CD4-positive, alpha-beta T cell treated with Interleukin-12 subunit alpha and Interleukin-12 subunit beta, for 1 hour (primary cell): Measurements from ENCODE around the gene NXT1.
A peak's percentile ranks its signal among the peaks of the same experiment; 100 is the strongest.
"Not testable (repeated sequence)": the region's sequence is repeated elsewhere in the genome, so short reads cannot be mapped to it uniquely, and the experiment has no call there.

Experiments
- DNase-seq: peaks from one replicate; pipeline ENCODE4 v3.0.0-alpha.2; 2020

The NXT1 gene

DNA sequence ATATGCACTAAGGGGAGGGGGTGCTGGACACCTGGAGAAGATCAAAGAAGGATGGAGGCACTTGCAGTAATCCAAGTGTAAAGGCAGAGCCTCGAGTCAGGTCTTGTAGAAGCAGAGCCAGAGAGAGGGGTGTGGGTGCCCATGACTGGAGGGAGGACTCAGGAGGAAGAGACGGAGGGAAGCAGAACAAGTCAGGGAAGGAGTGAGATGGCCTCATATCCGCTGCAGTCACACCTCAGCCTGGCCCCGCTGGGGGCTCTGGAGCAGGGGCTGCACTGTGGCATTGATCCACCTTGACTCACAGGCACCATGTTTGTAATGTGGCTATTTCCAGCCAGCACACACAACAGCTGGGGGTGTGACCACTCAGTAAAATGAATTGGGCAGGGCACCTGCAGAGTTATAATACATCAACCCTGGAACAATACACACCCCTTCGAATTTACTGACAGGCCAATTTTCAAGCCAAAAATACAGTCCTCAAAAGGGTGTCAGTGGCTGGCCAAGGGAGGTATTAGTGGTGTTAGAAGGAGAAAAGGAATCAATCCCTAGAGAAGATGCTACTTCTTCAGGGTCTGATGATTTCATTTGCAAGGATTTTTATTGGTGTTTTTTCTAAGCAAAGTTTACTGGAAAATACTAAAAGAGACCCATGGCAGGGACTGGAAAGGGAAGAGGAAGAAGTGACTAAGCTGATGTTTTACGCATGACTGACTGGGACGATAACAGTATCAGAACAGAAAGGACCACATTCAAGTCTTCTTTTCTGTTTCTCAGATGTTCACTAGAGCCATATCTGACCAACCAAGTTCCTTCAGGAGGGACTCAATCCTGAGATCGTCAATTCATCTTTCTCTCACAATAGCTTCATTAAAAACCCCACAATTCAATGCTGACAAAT, 18.9 kb upstream of the NXT1 start:
- no peak for DNase-seq

- DNase-seq, result no peak
Observed at GRCh38 chr20:23332467-23332866, 18.1 kb upstream of the NXT1 start.

DNA sequence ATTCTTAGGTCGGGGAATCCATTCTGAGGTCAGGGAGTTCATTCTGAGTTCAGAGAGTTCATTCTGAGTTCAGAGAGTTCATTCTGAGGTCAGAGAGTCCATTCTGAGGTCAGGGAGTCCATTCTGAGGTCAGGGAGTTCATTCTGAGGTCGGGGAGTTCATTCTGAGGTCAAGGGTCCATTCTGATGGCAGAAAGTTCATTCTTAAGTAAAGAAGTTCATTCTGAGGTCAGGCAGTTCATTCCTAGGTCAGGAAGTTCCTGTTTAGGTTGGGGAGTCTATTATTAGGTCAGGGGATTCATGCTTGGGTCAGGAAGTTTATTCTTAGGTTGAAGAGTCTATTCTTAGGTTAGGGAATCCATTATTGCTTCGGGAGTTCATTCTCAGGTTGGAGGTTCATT, 16.5 kb upstream of the NXT1 start:
- no peak for DNase-seq

DNA sequence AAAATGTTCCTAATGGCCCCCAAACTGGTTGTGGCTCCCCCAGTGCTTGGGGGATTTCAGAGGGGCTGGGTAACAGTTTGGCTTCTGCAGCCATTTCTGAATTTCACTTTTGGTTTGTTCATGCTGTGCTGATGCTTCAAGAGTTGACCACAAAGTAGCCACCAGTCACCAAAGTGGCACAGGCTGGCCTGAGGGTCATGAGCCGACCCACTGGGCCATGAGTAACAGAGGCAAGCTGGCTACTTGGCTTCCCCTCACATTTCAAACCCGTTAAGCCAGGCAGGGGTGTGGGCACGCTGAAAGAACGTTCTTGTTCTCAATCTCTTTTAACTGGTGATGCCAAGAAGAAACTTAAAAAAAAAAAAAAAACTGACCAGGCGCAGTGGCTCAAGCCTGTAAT, 15.1 kb upstream of the NXT1 start:
- no peak for DNase-seq

DNA sequence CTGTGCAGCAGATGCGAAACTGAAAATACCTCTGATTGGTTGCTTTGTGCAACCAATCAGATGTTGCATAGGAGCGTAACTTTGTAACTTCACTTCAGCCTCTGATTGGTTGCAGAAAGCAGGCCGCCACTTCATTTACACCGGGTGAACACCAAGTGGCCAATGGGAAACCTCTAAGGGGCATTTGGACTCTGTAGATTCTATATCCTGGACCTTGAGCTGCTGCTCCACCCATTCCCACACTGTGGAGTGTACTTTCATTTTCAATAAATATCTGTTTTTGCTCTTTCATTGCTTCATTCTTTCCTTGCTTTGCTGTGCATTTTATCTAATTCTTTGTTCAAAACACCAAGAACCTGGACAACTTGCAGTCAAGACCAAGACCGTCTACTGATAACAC, 14.1 kb upstream of the NXT1 start:
- DNase-seq, result no peak

- DNase-seq, result no peak
Observed at GRCh38 chr20:23337312-23337711, 13.3 kb upstream of the NXT1 start.

- DNase-seq, result no peak
Observed at GRCh38 chr20:23339986-23340385, 10.6 kb upstream of the NXT1 start.

DNA sequence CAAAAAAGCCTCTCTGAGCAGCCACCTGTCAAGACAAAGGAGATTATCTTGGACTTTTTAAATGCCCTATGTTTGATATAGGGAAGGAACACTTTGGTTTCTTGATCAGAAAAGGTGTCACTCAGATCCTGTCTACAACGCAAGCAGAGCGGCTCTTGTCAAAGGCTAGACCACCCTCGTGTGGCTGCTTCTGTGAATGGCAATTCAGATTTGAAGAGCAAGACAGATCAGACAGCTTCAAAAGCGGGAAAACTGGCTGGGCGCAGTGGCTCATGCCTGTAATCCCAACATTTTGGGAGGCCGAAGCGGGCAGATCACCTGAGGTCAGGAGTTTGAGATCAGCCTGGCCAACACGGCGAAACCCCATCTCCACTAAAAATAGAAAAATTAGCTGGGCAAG, 10.1 kb upstream of the NXT1 start:
- no peak for DNase-seq

GRCh38 chr20:23341073-23341472, 9.5 kb upstream of the NXT1 start:
- no peak for DNase-seq

GRCh38 chr20:23343590-23343989, 7.0 kb upstream of the NXT1 start:
- no peak for DNase-seq

DNA sequence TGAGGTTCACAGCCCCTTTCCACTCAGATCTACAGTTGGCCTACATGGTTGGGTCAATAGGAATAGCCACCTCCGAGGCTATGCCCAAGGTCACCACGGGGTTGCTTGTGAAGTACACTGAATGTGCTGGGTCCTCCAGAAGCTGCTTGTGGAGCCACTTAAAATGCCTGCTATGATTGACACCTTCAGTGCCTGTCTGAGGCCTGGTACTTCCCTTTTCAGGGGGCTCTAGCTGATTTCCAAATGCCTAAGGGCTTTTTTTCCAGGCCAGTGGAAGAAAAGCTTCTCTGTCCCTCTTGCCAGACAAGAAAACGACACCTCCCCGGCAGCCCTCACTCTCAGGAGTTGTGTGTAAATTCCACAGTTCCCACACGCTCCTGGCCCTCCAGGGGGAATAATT, 6.3 kb upstream of the NXT1 start:
- DNase-seq, result no peak

GRCh38 chr20:23346002-23346401, 4.6 kb upstream of the NXT1 start:
- no peak for DNase-seq

GRCh38 chr20:23347791-23348190, 2.8 kb upstream of the NXT1 start:
- no peak for DNase-seq

GRCh38 chr20:23348510-23348909, 2.1 kb upstream of the NXT1 start:
- DNase-seq, result not testable (repeated sequence)

DNA sequence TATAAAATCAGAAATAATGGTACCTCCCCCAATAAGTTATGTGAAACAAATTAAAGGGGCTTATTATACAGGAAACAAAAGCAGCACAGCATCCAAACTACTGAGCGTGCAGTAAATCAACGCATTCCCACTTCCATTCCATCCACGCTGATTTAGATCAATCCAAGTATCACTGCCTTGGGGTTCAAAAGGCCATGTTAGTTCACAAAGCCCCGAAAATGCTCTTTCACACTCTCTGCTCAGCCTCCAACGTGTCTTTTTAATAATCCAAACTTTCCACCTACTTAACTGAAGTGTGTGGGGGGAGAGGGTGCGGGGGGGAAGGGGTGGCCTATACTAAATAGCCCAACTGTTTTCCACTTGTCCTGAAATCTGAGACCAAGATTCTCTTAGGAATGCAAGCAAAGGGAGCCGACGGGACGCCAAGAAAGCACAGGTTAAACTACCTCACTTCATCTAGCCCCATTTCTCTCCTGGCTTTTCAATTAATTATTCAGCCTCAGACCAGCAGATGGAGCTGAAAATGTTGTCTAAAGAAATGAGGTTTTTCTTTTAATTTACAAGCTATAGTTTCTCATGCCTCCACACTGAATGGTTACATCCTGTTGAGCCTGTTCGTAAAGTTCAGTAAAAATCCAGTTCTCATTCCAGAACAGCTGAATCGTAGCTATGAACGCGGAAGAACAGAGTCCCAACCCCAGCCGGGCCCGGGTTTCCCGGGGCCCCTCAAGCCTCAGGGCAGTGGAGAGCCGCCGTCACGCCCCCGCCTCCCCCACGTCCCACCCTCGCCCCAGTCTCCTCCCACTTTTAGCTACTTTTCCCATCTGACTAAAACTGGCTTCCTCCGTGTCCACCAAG, 1.0 kb upstream of the NXT1 start:
- DNase-seq, result peak; percentile 84

GRCh38 chr20:23350904-23351838, 580 bp downstream of the NXT1 start:
- DNase-seq, result peak; percentile 74

DNA sequence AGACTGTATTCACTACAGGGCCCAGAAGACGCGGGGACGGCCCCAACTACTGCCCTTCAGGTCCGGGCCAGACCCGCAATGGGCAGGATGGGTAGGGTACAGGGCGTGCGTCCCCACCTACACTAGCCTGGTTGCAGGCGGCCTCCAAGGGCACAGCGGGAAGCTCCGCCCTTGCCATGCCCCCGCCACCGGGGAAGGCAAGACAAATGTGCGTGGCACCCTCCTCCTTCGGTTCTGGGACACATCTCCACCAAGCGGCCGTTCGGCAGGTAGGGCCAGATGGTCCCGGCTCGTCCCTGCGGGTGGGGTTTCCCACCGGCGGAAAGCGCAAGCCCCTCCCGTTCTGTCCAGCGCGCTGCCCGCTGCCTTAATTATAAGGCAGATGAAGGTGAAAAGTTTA, 5.6 kb downstream of the NXT1 start:
- DNase-seq, result no peak

GRCh38 chr20:23357767-23358562, 7.4 kb downstream of the NXT1 start:
- peak; percentile 100 for DNase-seq

DNA sequence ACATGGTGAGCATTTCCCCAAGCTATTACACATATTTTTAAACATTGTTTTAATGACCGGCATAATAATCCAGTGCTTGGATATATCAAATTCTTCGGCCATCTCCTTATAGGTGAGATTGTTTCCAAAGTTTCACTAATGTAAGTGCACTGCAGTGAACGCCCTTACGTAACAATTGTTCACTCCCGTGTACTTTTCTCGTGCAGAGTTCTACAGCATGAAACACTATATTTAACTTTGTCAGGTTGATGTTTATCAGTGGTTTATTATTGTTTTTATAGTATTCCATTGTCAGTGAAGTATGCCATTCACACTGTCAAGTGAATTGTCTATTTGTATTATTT, 7.9 kb downstream of the NXT1 start:
- DNase-seq, result no peak

GRCh38 chr20:23358923-23359593, 8.5 kb downstream of the NXT1 start:
- no peak for DNase-seq

- DNase-seq, result no peak
Observed at GRCh38 chr20:23360531-23360930, 9.9 kb downstream of the NXT1 start.

DNA sequence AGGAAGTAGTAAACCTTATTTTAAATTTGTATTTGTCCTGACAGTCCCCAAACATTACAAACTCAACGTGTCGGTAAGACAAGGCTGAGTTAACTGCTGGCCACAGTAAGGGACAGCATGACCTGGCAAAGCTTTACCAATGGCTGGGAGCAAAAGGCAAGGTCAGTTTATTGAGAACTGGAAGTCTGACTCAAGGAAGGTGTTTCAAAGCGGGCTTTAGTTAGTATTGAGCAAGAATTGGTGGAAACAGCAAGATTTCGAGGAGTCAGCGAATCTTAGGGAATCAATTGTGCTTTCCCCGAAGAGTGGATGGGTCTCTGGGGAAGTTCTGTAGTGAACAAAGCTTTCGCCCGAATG, 10.5 kb downstream of the NXT1 start:
- no peak for DNase-seq
